Stimulated activated naive CD8-positive, alpha-beta T cell treated with anti-CD3 and anti-CD28 coated beads, Interleukin-15, Interleukin-2, amounts not matched to agents 100 ng/mL and 50 ng/mL, for 24 hours (primary cell): Measurements from ENCODE around the gene KIN.

ENCODE experiments used
- H3K27ac Mint-ChIP-seq: one replicate; pipeline ENCODE4 v1.8.0; 2021; ENCODE audit warnings: mild to moderate bottlenecking, mixed read lengths
- H3K27me3 Mint-ChIP-seq: one replicate; pipeline ENCODE4 v1.8.0; 2021; ENCODE audit warnings: mixed read lengths
- H3K36me3 Mint-ChIP-seq: one replicate; pipeline ENCODE4 v1.8.0; 2021; ENCODE audit warnings: low read depth, mixed read lengths
- H3K4me1 Mint-ChIP-seq: one replicate; pipeline ENCODE4 v1.8.0; 2021; ENCODE audit warnings: low read depth, mixed read lengths
- H3K4me3 Mint-ChIP-seq: one replicate; pipeline ENCODE4 v1.8.0; 2021; ENCODE audit warnings: mild to moderate bottlenecking, mixed read lengths
- H3K9me3 Mint-ChIP-seq: one replicate; pipeline ENCODE4 v1.8.0; 2021; ENCODE audit warnings: mixed read lengths

Gene KIN

GRCh38 chr10:7701158-7701742 is 86.5 kb downstream of the KIN start:
- Mint-ChIP-seq H3K27me3 (peaks cover 34% of the 10 kb centered on the region), H3K36me3 (no peaks in the 10 kb centered on the region), H3K4me3 (no peak overlapping the region), H3K9me3 (no peaks in the 10 kb centered on the region), H3K4me1 (no peaks in the 10 kb centered on the region), H3K27ac (no peak overlapping the region)
